ENCODE results near the gene HS2ST1.

GRCh38 chr1:87147851-87148250 lies 233.4 kb downstream of the HS2ST1 start:
- TF ChIP-seq CREB5 (CRISPR knock-in tag; IDR thresholded peaks at IDR 0.05; ENCODE audit: low read depth) (no peak), ZFP30 (CRISPR knock-in tag; IDR thresholded peaks at IDR 0.05) (no peak), PATZ1 (CRISPR knock-in tag; IDR thresholded peaks at IDR 0.05; ENCODE audit: borderline replicate concordance) (no peak), RARB (CRISPR knock-in tag; IDR thresholded peaks at IDR 0.05) (no peak), ZC3H10 (CRISPR knock-in tag; IDR thresholded peaks at IDR 0.05) (no peak), ZNF565 (CRISPR knock-in tag; conservative IDR thresholded peaks at IDR 0.05; ENCODE audit: low read depth) (no peak), ARNTL (CRISPR knock-in tag; IDR thresholded peaks at IDR 0.05; ENCODE audit: borderline replicate concordance, low read depth) (no peak), ISL1 (CRISPR knock-in tag; IDR thresholded peaks at IDR 0.05) (no peak), OSR1 (CRISPR knock-in tag; IDR thresholded peaks at IDR 0.05) (no peak), TSHZ2 (CRISPR knock-in tag; IDR thresholded peaks at IDR 0.05) (no peak), ZFP3 (CRISPR knock-in tag; IDR thresholded peaks at IDR 0.05) (no peak), ZNF8 (CRISPR knock-in tag; IDR thresholded peaks at IDR 0.05) (no peak), CSDC2 (CRISPR knock-in tag; IDR thresholded peaks at IDR 0.05) (no peak)

Measured in SK-N-SH treated with all-trans-retinoic acid at 6 μM for 48 hours (cell line).